Stimulated activated naive B cell treated with anti-CD40 and anti-IgM and Interleukin-4, amounts not matched to agents 10 μg/mL and 1 μg/mL and 100 μg/mL, for 72 hours (primary cell): ENCODE data around the gene SLC16A8.
A peak's percentile ranks its signal among the peaks of the same experiment; 100 is the strongest.
"Not testable (repeated sequence)": the region's sequence is repeated elsewhere in the genome, so short reads cannot be mapped to it uniquely, and the experiment has no call there.

Experiments used
- ATAC-seq, 2 donors: fragments of 150-1000 bp; cut with Tn5 transposase; replicated peaks; 2 replicates each; pipeline ENCODE4 v1.10.0; 2021; ENCODE audit warnings: moderate library complexity in 1 of 2
- DNase-seq: peaks from one replicate; pipeline ENCODE4 v3.0.0; 2021
- H3K27ac Mint-ChIP-seq: one replicate; pipeline ENCODE4 v1.8.0; 2022; ENCODE audit warnings: mild to moderate bottlenecking, mixed read lengths
- H3K27me3 Mint-ChIP-seq, 2 donors: one replicate each; pipeline ENCODE4 v1.8.0; 2022; ENCODE audit warnings: mixed read lengths in 2 of 2
- H3K36me3 Mint-ChIP-seq, 2 donors: one replicate each; pipeline ENCODE4 v1.8.0; 2022; ENCODE audit warnings: mixed read lengths in 2 of 2, mild to moderate bottlenecking in 1 of 2
- H3K4me1 Mint-ChIP-seq, 2 donors: one replicate each; pipeline ENCODE4 v1.8.0; 2022; ENCODE audit warnings: mixed read lengths in 2 of 2, mild to moderate bottlenecking in 1 of 2
- H3K4me3 Mint-ChIP-seq, 2 donors: one replicate each; pipeline ENCODE4 v1.8.0; 2022; ENCODE audit warnings: mild to moderate bottlenecking in 2 of 2, mixed read lengths in 2 of 2, moderate library complexity in 1 of 2
- H3K9me3 Mint-ChIP-seq, 2 donors: one replicate each; pipeline ENCODE4 v1.8.0; 2022; ENCODE audit warnings: mixed read lengths in 2 of 2, mild to moderate bottlenecking in 1 of 2

The SLC16A8 gene

DNA sequence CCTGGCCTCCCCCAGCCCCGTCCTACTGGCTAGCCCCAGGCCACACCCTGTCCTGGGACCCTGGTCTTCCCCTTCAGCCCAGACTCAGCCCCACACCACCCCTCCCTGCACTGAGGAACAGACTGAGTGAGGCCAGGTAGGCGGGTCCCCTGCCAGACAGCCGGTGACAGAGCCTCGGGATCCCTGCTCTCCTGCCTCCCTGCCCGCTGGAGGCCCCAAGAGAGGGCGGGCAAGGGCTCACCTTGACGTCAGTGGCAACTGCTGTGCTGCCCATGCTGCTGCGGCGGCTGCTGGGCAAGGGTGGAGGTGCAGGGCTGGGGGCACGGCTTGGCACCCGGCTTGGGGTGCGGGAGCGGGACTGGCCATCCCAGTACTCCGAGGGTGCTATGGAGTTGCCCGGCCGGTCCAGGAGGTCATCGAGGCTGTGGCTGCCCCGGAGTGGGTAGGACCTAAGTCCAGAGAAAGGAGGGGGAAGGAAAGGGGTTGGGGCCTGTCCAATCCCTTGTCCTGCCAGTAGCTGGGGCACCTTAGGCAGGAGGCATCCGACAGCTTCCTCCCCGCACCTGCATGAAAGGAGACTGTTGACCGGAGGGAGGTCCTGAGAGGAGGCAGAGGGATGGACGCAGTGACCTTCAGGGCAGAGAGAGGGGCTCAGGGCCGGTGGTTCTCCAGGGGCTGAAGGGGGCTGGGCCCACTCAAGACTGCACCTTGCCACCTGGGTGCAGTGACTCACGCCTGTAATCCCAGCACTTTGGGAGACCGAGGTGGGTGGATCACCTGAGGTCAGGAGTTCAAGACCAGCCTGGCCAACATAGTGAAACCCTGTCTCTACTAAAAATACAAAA, 2.2 kb upstream of the SLC16A8 start:
- ATAC-seq (no peak), DNase-seq (no peak)
- H3K4me3 Mint-ChIP-seq, result no peak overlapping the region
- H3K9me3 Mint-ChIP-seq, result no peaks in the 10 kb centered on the region
- H3K4me1 Mint-ChIP-seq, result peaks cover 4 to 14% of the 10 kb centered on the region in 2 donors
- peaks cover 19 to 60% of the 10 kb centered on the region in 2 donors for H3K27me3 Mint-ChIP-seq
- H3K36me3 Mint-ChIP-seq, result peaks cover 7 to 10% of the 10 kb centered on the region in 2 donors
- H3K27ac Mint-ChIP-seq, result no peak overlapping the region

DNA sequence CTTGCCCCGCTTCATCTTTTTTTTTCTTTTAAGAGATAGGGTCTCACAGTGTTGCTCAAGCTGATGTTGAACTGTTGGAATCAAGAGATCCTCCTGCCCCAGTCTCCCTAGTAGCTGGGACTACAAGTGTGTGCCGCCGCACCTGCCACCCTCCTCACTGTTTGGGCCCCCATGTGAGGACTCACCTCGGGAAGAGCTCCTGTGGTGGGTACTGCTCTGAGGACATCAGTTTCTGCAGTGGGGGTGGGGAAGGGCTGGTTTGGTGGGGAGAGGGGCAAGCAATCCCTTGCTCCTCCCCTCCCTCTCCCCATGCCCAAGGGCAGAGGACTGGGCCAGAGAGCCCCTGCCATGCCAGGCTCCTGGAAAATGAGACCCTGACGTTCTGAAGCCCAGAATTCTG, 1.5 kb upstream of the SLC16A8 start:
- H3K4me3 Mint-ChIP-seq, result no peak overlapping the region
- peaks cover 4 to 14% of the 10 kb centered on the region in 2 donors for H3K4me1 Mint-ChIP-seq
- no peak for DNase-seq
- no peak for ATAC-seq
- H3K27ac Mint-ChIP-seq, result no peak overlapping the region
- no peaks in the 10 kb centered on the region for H3K9me3 Mint-ChIP-seq
- H3K27me3 Mint-ChIP-seq, result peaks cover 20 to 65% of the 10 kb centered on the region in 2 donors
- H3K36me3 Mint-ChIP-seq, result peaks cover 7 to 10% of the 10 kb centered on the region in 2 donors

DNA sequence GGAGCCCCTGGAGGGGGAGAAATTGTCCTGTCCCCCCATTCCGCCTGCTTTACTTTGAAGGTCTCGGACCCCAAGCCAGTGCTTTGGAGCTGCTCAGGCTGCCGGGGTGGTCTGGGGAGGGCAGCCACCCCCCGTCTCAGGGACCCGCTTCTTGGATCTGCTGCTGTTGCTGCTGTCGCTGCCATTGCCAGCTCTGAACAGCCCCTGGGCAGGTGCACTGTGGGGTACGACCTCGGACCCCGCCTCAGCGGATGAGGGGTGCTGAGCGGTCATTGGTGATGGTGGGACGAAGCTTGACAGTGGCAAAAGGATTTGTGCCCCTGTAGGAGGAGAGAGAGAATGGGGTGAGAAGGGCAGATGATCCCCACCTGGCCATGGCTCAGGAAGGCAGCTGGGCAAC, 1.1 kb upstream of the SLC16A8 start:
- H3K27me3 Mint-ChIP-seq, result peaks cover 24 to 67% of the 10 kb centered on the region in 2 donors
- peaks cover 4 to 14% of the 10 kb centered on the region in 2 donors for H3K4me1 Mint-ChIP-seq
- H3K4me3 Mint-ChIP-seq, result no peak overlapping the region
- no peak overlapping the region for H3K27ac Mint-ChIP-seq
- ATAC-seq (no peak), DNase-seq (no peak)
- H3K36me3 Mint-ChIP-seq, result peaks cover 10% of the 10 kb centered on the region in 2 donors
- no peaks in the 10 kb centered on the region for H3K9me3 Mint-ChIP-seq

- H3K27ac Mint-ChIP-seq, result no peak overlapping the region
- peaks cover 13 to 16% of the 10 kb centered on the region in 2 donors for H3K36me3 Mint-ChIP-seq
- no peak overlapping the region for H3K4me3 Mint-ChIP-seq
- peaks cover 4 to 14% of the 10 kb centered on the region in 2 donors for H3K4me1 Mint-ChIP-seq
- DNase-seq (no peak), ATAC-seq (no peak)
- H3K9me3 Mint-ChIP-seq, result no peaks in the 10 kb centered on the region
- H3K27me3 Mint-ChIP-seq, result peaks cover 26 to 65% of the 10 kb centered on the region in 2 donors
Measured at GRCh38 chr22:38082986-38083710, 836 bp downstream of the SLC16A8 start.

- no peaks in the 10 kb centered on the region for H3K9me3 Mint-ChIP-seq
- peak overlapping the region; percentile 25 to 50 for H3K4me3 Mint-ChIP-seq
- no peak overlapping the region for H3K27ac Mint-ChIP-seq
Measured at GRCh38 chr22:38081941-38082828, 1.8 kb downstream of the SLC16A8 start.

GRCh38 chr22:38081636-38081940, 2.4 kb downstream of the SLC16A8 start:
- H3K4me1 Mint-ChIP-seq, result peaks cover 4 to 14% of the 10 kb centered on the region in 2 donors
- ATAC-seq (peak in 1 of 2 donors; percentile 3), DNase-seq (no peak)
- H3K27ac Mint-ChIP-seq, result no peak overlapping the region
- peaks cover 17 to 53% of the 10 kb centered on the region in 2 donors for H3K27me3 Mint-ChIP-seq
- H3K36me3 Mint-ChIP-seq, result peaks cover 9 to 10% of the 10 kb centered on the region in 2 donors
- no peaks in the 10 kb centered on the region for H3K9me3 Mint-ChIP-seq
- peak overlapping the region; percentile 21 to 39 for H3K4me3 Mint-ChIP-seq

More at GRCh38 chr22:38081941-38082828, 1.8 kb downstream of the SLC16A8 start:
- H3K4me1 Mint-ChIP-seq, result peaks cover 4 to 14% of the 10 kb centered on the region in 2 donors
- H3K27me3 Mint-ChIP-seq, result peaks cover 17 to 55% of the 10 kb centered on the region in 2 donors
- H3K36me3 Mint-ChIP-seq, result peaks cover 9 to 10% of the 10 kb centered on the region in 2 donors
- no peak for DNase-seq
- peak; percentile 61 to 64 for ATAC-seq

DNA sequence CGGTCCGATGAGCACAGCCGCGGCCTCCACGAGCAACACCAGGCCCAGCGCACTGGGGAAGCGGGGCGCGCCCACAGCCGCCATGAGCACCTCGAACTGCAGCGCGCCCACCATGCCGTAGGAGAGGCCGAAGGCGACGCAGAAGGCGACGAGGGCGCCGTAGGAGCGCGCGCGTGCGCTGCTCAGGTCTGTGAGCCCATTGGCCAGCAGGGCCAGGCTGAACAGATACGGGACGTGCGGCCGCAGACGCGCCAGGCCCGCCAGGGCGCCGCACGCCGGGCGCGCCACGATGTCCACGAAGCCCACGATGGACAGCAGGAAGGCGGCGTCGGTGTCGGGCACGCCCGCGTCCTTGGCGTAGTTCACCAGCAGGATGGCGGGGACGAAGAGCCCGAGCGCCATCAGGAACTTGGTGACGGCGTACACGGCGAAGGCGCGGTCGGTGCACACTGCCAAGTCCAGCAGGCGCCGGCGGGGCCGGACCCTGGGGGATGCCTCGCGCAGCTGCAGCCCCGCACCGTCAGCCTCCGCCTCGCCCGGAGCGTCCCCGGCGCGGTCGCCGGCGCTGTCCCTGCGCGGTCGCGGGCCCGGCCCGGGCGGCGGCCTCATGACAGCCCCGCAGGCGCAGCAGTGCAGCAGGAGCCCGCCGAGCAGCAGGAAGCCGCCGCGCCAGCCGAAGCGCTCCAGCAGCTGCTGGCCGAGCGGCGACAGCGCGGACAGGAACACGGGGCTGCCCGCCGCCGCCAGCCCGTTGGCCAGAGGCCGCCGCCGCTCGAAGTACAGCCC, 2.9 kb downstream of the SLC16A8 start:
- peak; percentile 52 to 61 for ATAC-seq
- Mint-ChIP-seq H3K9me3 (no peaks in the 10 kb centered on the region), H3K36me3 (peaks cover 7 to 9% of the 10 kb centered on the region in 2 donors), H3K27ac (no peak overlapping the region), H3K4me1 (peaks cover 4 to 14% of the 10 kb centered on the region in 2 donors), H3K27me3 (peaks cover 17 to 48% of the 10 kb centered on the region in 2 donors), H3K4me3 (peak overlapping the region in 1 of 2 donors; percentile 63)
- DNase-seq, result no peak

DNA sequence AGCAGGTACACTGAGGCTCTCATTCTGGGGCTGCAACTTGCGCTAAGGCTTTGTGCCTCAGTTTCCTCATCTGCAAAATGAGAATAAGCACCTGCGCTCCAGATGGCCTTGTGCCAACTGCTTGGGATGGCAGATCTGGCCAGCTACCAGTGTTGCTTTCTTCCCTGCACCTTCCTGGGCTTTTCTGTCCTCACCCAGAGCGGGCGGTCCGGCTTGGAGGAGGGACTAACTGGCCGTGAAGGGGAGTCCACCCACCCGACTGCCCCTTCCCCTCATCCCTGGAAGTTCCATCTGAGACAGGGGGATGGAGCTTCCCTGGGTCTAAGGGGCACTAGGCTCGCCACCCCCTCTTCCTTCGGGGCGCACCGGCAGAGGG, 3.5 kb downstream of the SLC16A8 start:
- Mint-ChIP-seq H3K27ac (peak overlapping the region; percentile 57), H3K36me3 (peaks cover 8 to 9% of the 10 kb centered on the region in 2 donors), H3K9me3 (no peaks in the 10 kb centered on the region), H3K4me3 (no peak overlapping the region), H3K27me3 (peaks cover 17 to 47% of the 10 kb centered on the region in 2 donors), H3K4me1 (peaks cover 4 to 14% of the 10 kb centered on the region in 2 donors)
- no peak for DNase-seq
- ATAC-seq, result no peak

- H3K4me3 Mint-ChIP-seq, result no peak overlapping the region
- H3K27ac Mint-ChIP-seq, result no peak overlapping the region
- peaks cover 17 to 46% of the 10 kb centered on the region in 2 donors for H3K27me3 Mint-ChIP-seq
- no peak for ATAC-seq
- H3K9me3 Mint-ChIP-seq, result no peaks in the 10 kb centered on the region
- H3K36me3 Mint-ChIP-seq, result peaks cover 8 to 11% of the 10 kb centered on the region in 2 donors
- peaks cover 4 to 14% of the 10 kb centered on the region in 2 donors for H3K4me1 Mint-ChIP-seq
- no peak for DNase-seq
Measured at GRCh38 chr22:38079804-38080203, 4.2 kb downstream of the SLC16A8 start.

GRCh38 chr22:38079208-38079607, 4.8 kb downstream of the SLC16A8 start:
- peaks cover 4 to 14% of the 10 kb centered on the region in 2 donors for H3K4me1 Mint-ChIP-seq
- H3K27me3 Mint-ChIP-seq, result peaks cover 17 to 42% of the 10 kb centered on the region in 2 donors
- not testable (repeated sequence) for H3K4me3 Mint-ChIP-seq, H3K9me3 Mint-ChIP-seq, ATAC-seq, H3K27ac Mint-ChIP-seq, DNase-seq
- peaks cover 8 to 13% of the 10 kb centered on the region in 2 donors for H3K36me3 Mint-ChIP-seq

DNA sequence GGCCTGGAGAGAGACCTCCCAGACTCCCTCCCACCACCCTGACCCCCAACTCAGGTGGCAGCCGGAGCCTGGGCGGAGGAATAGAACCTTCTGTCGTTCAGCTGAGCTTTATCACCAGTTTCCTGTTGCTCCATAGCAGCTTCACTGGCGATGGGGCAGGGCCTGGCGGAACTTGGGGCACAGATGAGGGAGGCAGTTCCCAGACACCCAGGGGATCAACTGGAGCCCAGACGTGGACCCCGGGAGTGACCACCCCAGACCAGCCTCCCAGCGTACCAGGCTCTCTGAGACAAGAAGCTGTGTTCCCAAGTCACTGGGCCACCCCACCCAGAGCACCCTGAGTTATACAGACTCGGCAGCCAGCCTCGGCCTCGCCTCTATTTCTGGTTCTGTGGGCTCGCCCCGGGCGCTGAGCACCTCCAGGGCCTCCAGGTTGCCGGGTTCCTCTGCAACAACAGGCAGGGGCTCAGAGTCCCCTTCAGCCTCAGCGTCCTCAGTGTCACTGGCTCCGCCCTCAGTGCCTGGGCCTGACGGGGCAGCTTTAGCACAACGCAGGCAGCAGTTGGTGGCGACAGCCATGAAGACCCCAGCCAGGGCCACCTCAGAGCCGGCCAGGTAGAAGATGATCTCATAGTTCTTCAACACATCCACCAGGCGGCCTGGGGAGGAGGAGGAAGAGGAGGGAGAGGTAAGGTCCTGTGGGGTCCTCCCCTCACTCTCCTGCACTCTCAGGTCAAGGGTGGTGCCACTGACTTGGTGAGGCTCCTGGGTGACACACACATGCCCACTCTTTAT, 5.7 kb downstream of the SLC16A8 start:
- ATAC-seq, result no peak
- Mint-ChIP-seq H3K36me3 (peaks cover 14 to 20% of the 10 kb centered on the region in 2 donors), H3K4me3 (no peak overlapping the region), H3K9me3 (no peaks in the 10 kb centered on the region), H3K27me3 (peaks cover 15 to 33% of the 10 kb centered on the region in 2 donors), H3K4me1 (peaks cover 4 to 14% of the 10 kb centered on the region in 2 donors), H3K27ac (no peak overlapping the region)
- no peak for DNase-seq

GRCh38 chr22:38077595-38077994, 6.4 kb downstream of the SLC16A8 start:
- H3K4me1 Mint-ChIP-seq, result peaks cover 4 to 11% of the 10 kb centered on the region in 2 donors
- no peak for DNase-seq
- H3K4me3 Mint-ChIP-seq, result no peak overlapping the region
- H3K36me3 Mint-ChIP-seq, result peaks cover 20 to 26% of the 10 kb centered on the region in 2 donors
- H3K9me3 Mint-ChIP-seq, result no peaks in the 10 kb centered on the region
- ATAC-seq, result no peak
- H3K27me3 Mint-ChIP-seq, result peaks cover 10 to 26% of the 10 kb centered on the region in 2 donors
- H3K27ac Mint-ChIP-seq, result no peak overlapping the region

GRCh38 chr22:38077096-38077495, 6.9 kb downstream of the SLC16A8 start:
- ATAC-seq (no peak), DNase-seq (no peak)
- Mint-ChIP-seq H3K27ac (no peak overlapping the region), H3K4me3 (no peak overlapping the region), H3K9me3 (no peaks in the 10 kb centered on the region), H3K27me3 (peaks cover 10 to 21% of the 10 kb centered on the region in 2 donors), H3K4me1 (peaks cover under 1 to 6% of the 10 kb centered on the region in 2 donors), H3K36me3 (peaks cover 25 to 31% of the 10 kb centered on the region in 2 donors)
